IMR-90 (cell line): ENCODE results near the gene IMP3.

Experiments
- BHLHE40 ChIP-seq: fragments of 150-350 bp; IDR thresholded peaks from 2 replicates; pipeline ENCODE4 v1.6.1; 2016; ENCODE audit warnings: mild to moderate bottlenecking, low read depth, low read length
- CHD1 ChIP-seq: IDR thresholded peaks from 2 replicates; pipeline ENCODE4 v1.6.1; 2012; ENCODE audit warnings: low read depth, low read length, improper control_type of control experiment
- FOS ChIP-seq: fragments of 150-350 bp; IDR thresholded peaks from 2 replicates; pipeline ENCODE4 v1.6.1; 2016; ENCODE audit warnings: low read depth, low read length
- MAZ ChIP-seq: IDR thresholded peaks from 2 replicates; pipeline ENCODE4 v1.6.1; 2012; ENCODE audit warnings: low read depth, mild to moderate bottlenecking, low read length, improper control_type of control experiment, moderate library complexity, borderline replicate concordance
- MXI1 ChIP-seq: IDR thresholded peaks from 2 replicates; pipeline ENCODE4 v1.6.1; 2012; ENCODE audit warnings: low read depth, mild to moderate bottlenecking, low read length, moderate library complexity, borderline replicate concordance
- NFE2L2 ChIP-seq: fragments of 150-350 bp; IDR thresholded peaks from 2 replicates; pipeline ENCODE4 v1.6.1; 2016; ENCODE audit warnings: low read depth, mild to moderate bottlenecking, low read length
- POLR2A ChIP-seq: IDR thresholded peaks from 2 replicates; pipeline ENCODE4 v1.6.1; 2012; ENCODE audit warnings: mild to moderate bottlenecking, low read depth, low read length
- RAD21 ChIP-seq: IDR thresholded peaks from 2 replicates; pipeline ENCODE4 v1.6.1; 2012; ENCODE audit warnings: low read length, improper control_type of control experiment
- SMC3 ChIP-seq: fragments of 150-350 bp; IDR thresholded peaks from 2 replicates; pipeline ENCODE4 v1.6.1; 2016; ENCODE audit warnings: low read depth, mild to moderate bottlenecking, antibody characterized with exemption, low read length, moderate library complexity
- TF ChIP-seq, protein P1 (sequence below): fragments of 150-350 bp; IDR thresholded peaks from 2 replicates; pipeline ENCODE4 v1.6.1; 2016; ENCODE audit warnings: low read depth, mild to moderate bottlenecking, low read length, moderate library complexity, borderline replicate concordance
- TF ChIP-seq, protein P2 (sequence below): conservative IDR thresholded peaks from 2 replicates; pipeline ENCODE4 v1.5.1; 2012; ENCODE audit warnings: mild to moderate bottlenecking, low read depth, low read length, improper control_type of control experiment
- TF ChIP-seq, protein P3 (sequence below): fragments of 150-350 bp; IDR thresholded peaks from 2 replicates; pipeline ENCODE4 v1.6.1; 2017; ENCODE audit warnings: mild to moderate bottlenecking, antibody characterized with exemption, low read length, low read depth

DNA sequence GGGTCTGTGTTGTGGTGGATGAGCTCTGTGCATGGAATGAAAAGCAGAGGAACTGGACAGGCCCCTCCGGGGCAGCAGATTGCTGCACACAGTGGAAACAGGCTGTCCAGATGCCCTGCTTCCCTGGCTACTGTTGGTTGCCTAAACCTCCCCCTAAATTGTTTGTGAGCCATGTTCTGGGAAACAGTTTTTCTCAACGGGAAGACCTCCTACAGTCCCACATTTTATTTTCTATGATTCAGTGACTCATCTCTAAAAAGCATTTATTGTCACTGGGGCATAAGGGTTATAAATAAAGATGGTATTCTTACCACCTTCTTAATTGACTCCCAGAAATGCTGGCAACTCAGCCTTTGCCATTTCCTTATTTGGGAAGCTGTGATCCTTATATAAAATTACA, 40.6 kb downstream of the IMP3 start:
- TF ChIP-seq, protein P1, sequence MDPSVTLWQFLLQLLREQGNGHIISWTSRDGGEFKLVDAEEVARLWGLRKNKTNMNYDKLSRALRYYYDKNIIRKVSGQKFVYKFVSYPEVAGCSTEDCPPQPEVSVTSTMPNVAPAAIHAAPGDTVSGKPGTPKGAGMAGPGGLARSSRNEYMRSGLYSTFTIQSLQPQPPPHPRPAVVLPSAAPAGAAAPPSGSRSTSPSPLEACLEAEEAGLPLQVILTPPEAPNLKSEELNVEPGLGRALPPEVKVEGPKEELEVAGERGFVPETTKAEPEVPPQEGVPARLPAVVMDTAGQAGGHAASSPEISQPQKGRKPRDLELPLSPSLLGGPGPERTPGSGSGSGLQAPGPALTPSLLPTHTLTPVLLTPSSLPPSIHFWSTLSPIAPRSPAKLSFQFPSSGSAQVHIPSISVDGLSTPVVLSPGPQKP = no peak
- TF ChIP-seq, protein P2, sequence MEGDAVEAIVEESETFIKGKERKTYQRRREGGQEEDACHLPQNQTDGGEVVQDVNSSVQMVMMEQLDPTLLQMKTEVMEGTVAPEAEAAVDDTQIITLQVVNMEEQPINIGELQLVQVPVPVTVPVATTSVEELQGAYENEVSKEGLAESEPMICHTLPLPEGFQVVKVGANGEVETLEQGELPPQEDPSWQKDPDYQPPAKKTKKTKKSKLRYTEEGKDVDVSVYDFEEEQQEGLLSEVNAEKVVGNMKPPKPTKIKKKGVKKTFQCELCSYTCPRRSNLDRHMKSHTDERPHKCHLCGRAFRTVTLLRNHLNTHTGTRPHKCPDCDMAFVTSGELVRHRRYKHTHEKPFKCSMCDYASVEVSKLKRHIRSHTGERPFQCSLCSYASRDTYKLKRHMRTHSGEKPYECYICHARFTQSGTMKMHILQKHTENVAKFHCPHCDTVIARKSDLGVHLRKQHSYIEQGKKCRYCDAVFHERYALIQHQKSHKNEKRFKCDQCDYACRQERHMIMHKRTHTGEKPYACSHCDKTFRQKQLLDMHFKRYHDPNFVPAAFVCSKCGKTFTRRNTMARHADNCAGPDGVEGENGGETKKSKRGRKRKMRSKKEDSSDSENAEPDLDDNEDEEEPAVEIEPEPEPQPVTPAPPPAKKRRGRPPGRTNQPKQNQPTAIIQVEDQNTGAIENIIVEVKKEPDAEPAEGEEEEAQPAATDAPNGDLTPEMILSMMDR = no peak
- TF ChIP-seq SMC3 = no peak
- TF ChIP-seq CHD1 = no peak
- no peak for TF ChIP-seq RAD21
- no peak for TF ChIP-seq POLR2A
- no peak for TF ChIP-seq NFE2L2
- TF ChIP-seq, protein P3, sequence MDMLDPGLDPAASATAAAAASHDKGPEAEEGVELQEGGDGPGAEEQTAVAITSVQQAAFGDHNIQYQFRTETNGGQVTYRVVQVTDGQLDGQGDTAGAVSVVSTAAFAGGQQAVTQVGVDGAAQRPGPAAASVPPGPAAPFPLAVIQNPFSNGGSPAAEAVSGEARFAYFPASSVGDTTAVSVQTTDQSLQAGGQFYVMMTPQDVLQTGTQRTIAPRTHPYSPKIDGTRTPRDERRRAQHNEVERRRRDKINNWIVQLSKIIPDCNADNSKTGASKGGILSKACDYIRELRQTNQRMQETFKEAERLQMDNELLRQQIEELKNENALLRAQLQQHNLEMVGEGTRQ = no peak
- no peak for TF ChIP-seq MXI1
- no peak for TF ChIP-seq FOS
- TF ChIP-seq BHLHE40 = no peak
- TF ChIP-seq MAZ = no peak
